ENCODE results near the gene NXPE4. TPM values are rescaled to one million over a fixed set of nuclear protein-coding genes. Genes with fewer than 3 reads are reported as not detected.

Gene NXPE4
- total RNA-seq, 1 experiment from 2014 or later: not detected

- no peak overlapping the region for H3K4me3 Mint-ChIP-seq
- no peak overlapping the region for H3T11ph ChIP-seq (ENCODE audit: low read length)
- H2BK5ac ChIP-seq (ENCODE audit: insufficient read length, low read length): no peak overlapping the region
- H3K4me2 ChIP-seq (ENCODE audit: insufficient read depth, insufficient read length, low read length): no peak overlapping the region
- H2BK20ac ChIP-seq (ENCODE audit: low read depth, low read length, poor library complexity, severe bottlenecking): no peak overlapping the region
- no peak for DNase-seq
- H2BK12ac ChIP-seq (ENCODE audit: insufficient read length, low read depth, low read length): no peak overlapping the region
- no peak overlapping the region for H4K8ac ChIP-seq (replicated peaks; ENCODE audit: insufficient read length, low read depth, low read length)
- H3K9ac ChIP-seq (ENCODE audit: extremely low read depth, insufficient read length, low read length): no peak overlapping the region
- H3K56ac ChIP-seq (ENCODE audit: insufficient read length, low read depth, low read length): no peak overlapping the region
- no peaks in the 10 kb centered on the region for H3K79me1 ChIP-seq (ENCODE audit: insufficient read depth, low read depth, low read length, poor library complexity, severe bottlenecking)
- H2AK5ac ChIP-seq (ENCODE audit: insufficient read length, low read length): no peak overlapping the region
- no peaks in the 10 kb centered on the region; the same call in 1 of the 2 replicates for H3K27me3 Mint-ChIP-seq (ENCODE audit: low read depth)
- no peaks in the 10 kb centered on the region for H4K20me1 ChIP-seq (ENCODE audit: control insufficient read depth, insufficient read depth, insufficient read length)
- no peak overlapping the region for H3K27ac Mint-ChIP-seq
- peaks cover 5 to 7% (median 6%) of the 10 kb centered on the region in 3 experiments; a peak in 5 of 7 replicates for H3K36me3 Mint-ChIP-seq (ENCODE audit: insufficient read depth in 1 of 3, low read depth in 3 of 3)
- H4K5ac ChIP-seq (ENCODE audit: insufficient read length, low read depth, low read length): no peak overlapping the region
- no peak overlapping the region for H3K18ac ChIP-seq (ENCODE audit: insufficient read length, low read depth, low read length)
- H3K4me1 Mint-ChIP-seq: no peaks in the 10 kb centered on the region
- no peak overlapping the region for H3K27ac ChIP-seq (ENCODE audit: insufficient read length, low read depth, low read length)
- H3K79me2 ChIP-seq (ENCODE audit: insufficient read depth, low read length): no peaks in the 10 kb centered on the region
- H3K27me3 ChIP-seq (ENCODE audit: insufficient read depth, low read length): no peaks in the 10 kb centered on the region
- H3K9me3 Mint-ChIP-seq: peaks cover 35 to 48% of the 10 kb centered on the region in 2 experiments
- H3K9me3 ChIP-seq (ENCODE audit: control insufficient read depth, low read depth, low read length): peaks cover 5% of the 10 kb centered on the region
- H3K23ac ChIP-seq (ENCODE audit: insufficient read length, low read depth, low read length): no peak overlapping the region
- no peak for TF ChIP-seq CTCF (conservative IDR thresholded peaks at IDR 0.05)
- no peak overlapping the region for H3K14ac ChIP-seq (ENCODE audit: insufficient read depth, low read length)
- WGBS (ENCODE audit: extremely low coverage, insufficient read length, low lambda C conversion rate): no CpG with 5 or more reads among the region's 10 CpGs
- no peak overlapping the region for H2BK120ac ChIP-seq (ENCODE audit: low read depth, low read length, poor library complexity, severe bottlenecking)
- no peak overlapping the region for H3K4ac ChIP-seq (ENCODE audit: low read depth, low read length)
- H3K4me1 ChIP-seq (ENCODE audit: insufficient read depth, low read length): no peaks in the 10 kb centered on the region
- no peak overlapping the region for H4K91ac ChIP-seq (ENCODE audit: insufficient read length, low read depth, low read length)
- no peak overlapping the region for H2AFZ ChIP-seq (ENCODE audit: low read length)
- no peaks in the 10 kb centered on the region for H3K23me2 ChIP-seq (ENCODE audit: insufficient read length, low read depth, low read length, poor library complexity, severe bottlenecking)
- no peak overlapping the region for H2BK15ac ChIP-seq (ENCODE audit: low read depth, low read length)
Observed at GRCh38 chr11:114624455-114625207, 29.0 kb upstream of the NXPE4 start.
